ENCODE measurements around the gene OXCT1. TPM values are rescaled to one million over a fixed set of nuclear protein-coding genes. Genes with fewer than 3 reads are reported as not detected.
A peak's percentile ranks its signal among the peaks of the same experiment; 100 is the strongest.

OXCT1 gene
- total and polyA plus RNA-seq, 2 of the 13 experiments (the other 11 are each of a cell fraction or from before 2014, with no cell fraction given): 0.92 to 4.7 TPM

- TF ChIP-seq SNAPC4 (CRISPR knock-in tag; IDR thresholded peaks at IDR 0.05) (peak; percentile 94), FOXM1 (CRISPR knock-in tag; IDR thresholded peaks at IDR 0.05) (no peak), ZNF136 (CRISPR knock-in tag; IDR thresholded peaks at IDR 0.05; ENCODE audit: low read depth) (peak; percentile 48; the same call in 1 of the 2 replicates), ZNF224 (CRISPR knock-in tag; IDR thresholded peaks at IDR 0.05) (peak; percentile 81; the same call in 1 of the 2 replicates), PHF5A (CRISPR knock-in tag; IDR thresholded peaks at IDR 0.05; ENCODE audit: low read depth, unreplicated experiment) (peak; percentile 48), ZNF207 (IDR thresholded peaks at IDR 0.05; ENCODE audit: borderline replicate concordance) (peak; percentile 98; the same call in 1 of the 2 replicates), HNRNPL (IDR thresholded peaks at IDR 0.05; ENCODE audit: low read depth, low read length) (no peak), ZBED4 (CRISPR knock-in tag; IDR thresholded peaks at IDR 0.05; ENCODE audit: borderline replicate concordance) (peak; percentile 19; the same call in 1 of the 2 replicates), AGO1 (IDR thresholded peaks at IDR 0.05; ENCODE audit: low read depth, low read length, poor library complexity, severe bottlenecking) (no peak), CEBPZ (IDR thresholded peaks at IDR 0.05; ENCODE audit: low read length) (no peak)
Observed at GRCh38 chr5:41903892-41904799, 33.9 kb upstream of the OXCT1 start, which contains the start of gene RIMOC1 (continued).
